Prostate gland (tissue), 2 donors: ENCODE measurements around the gene PPP2R5C.

Experiments used
- CTCF ChIP-seq, 4 experiments: fragments of 200-600 bp in 2 of 4; fragments of 450-650 bp in 2 of 4; sonication (generic) in 2 of 4; IDR thresholded peaks; 1 replicate in 3 of 4; 2 replicates in 1 of 4; pipeline ENCODE4 v1.5.1; 2016 to 2019; ENCODE audit warnings: antibody characterized with exemption in 4 of 4, mild to moderate bottlenecking in 2 of 4, moderate library complexity in 2 of 4
- POLR2A ChIP-seq: fragments of 450-650 bp; IDR thresholded peaks from one replicate; pipeline ENCODE4 v1.6.1; 2016; ENCODE audit warnings: antibody characterized with exemption, mild to moderate bottlenecking

- TF ChIP-seq POLR2A, result no peak
- no peak for TF ChIP-seq CTCF (IDR thresholded peaks at IDR 0.05)
Measured at GRCh38 chr14:101784631-101785030, 23.1 kb downstream of the PPP2R5C start.
